ENCODE results near the gene H2AZ2.
A peak's percentile ranks its signal among the peaks of the same experiment; 100 is the strongest.
"Not testable (repeated sequence)": the region's sequence is repeated elsewhere in the genome, so short reads cannot be mapped to it uniquely, and the experiment has no call there.

Gene H2AZ2

DNA sequence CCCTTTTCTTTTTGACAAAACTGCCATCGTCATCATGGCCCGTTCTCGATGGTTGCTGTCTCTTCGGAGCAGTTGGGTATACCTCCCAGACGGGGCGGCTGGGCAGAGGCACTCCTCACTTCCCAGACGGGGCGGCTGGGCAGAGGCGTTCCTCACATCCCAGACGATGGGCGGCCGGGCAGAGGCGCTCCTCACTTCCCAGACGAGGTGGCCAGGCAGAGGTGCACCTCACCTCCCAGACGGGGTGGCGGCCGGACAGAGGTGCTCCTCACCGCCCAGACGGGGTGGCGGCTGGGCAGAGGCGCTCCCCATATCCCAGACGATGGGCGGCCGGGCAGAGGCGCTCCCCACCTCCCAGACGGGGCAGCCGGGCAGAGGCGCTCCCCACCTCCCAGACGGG is 22.9 kb upstream of the H2AZ2 start:
- DNase-seq (ENCODE audit: low read depth): not testable (repeated sequence)

DNA sequence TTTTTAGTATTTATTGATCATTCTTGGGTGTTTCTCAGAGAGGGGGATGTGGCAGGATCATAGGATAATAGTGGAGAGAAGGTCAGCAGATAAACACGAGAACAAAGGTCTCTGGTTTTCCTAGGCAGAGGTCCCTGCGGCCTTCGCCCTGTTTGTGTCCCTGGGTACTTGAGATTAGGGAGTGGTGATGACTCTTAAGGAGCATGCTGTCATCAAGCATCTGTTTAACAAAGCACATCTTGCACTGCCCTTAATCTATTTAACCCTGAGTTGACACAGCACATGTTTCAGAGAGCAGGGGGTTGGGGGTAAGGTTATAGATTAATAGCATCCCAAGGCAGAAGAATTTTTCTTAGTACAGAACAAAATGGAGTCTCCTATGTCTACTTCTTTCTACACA is 22.4 kb upstream of the H2AZ2 start:
- DNase-seq (ENCODE audit: low read depth): not testable (repeated sequence)

DNA sequence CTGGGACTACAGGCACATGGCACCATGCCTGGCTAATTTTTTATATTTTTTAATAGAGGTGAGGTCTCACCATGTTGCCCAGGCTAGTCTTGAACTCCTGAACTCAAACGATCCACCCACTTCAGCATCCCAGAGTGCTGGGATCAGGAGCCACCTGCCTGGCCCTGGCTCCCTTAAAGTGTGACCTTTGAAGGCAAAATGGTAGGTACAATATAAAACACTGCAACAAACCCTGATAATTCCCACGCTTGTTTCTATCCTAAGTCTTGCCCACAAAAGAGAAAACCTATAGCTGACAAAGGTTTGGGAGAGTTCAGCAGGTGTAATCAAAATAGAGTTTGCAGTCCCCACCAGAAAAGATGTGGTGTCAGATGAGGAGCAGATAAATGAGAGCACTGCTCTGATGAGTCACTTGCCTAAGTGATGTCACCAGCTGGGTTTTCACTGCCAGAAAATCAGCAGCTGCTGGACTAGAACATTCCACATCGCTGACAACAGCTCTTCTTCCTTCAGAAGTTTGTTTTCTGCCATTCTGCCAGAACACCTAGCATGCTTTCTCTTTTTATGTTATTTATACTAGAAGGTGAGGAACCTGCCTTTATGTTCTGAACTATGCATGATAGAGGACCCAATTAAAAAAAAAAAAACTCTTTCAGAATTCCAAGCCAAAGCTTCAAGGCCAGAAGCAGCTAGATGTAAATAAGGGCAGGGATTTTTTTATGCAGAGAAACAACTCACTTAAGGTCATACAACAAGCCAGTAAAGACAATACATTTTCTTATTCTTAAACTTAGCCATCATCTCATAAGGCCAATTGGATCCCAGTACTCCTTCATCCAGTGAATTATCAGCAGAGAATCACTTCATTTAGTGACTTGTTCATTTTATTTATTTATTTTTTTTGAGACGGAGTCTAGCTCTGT is 19.4 kb upstream of the H2AZ2 start:
- peak; percentile 76 for DNase-seq (ENCODE audit: low read depth)

DNA sequence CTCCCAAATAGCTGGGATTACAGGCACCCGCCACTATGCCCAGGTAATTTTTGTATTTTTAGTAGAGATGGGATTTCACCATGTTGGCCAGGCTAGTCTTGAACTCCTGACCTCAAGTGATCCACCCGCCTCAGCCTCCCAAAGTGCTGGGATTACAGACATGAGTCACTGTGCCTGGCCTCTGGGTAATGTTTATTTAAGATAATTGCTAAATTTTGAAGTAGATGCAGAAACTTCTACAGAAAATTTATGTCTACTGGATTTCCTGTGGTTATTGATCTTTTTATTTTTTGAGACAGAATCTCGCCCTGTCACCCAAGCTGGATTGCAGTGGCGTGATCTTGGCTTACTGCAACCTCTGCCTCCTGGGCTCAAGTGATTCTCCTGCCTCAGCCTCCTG is 14.1 kb upstream of the H2AZ2 start:
- not testable (repeated sequence) for DNase-seq (ENCODE audit: low read depth)

DNA sequence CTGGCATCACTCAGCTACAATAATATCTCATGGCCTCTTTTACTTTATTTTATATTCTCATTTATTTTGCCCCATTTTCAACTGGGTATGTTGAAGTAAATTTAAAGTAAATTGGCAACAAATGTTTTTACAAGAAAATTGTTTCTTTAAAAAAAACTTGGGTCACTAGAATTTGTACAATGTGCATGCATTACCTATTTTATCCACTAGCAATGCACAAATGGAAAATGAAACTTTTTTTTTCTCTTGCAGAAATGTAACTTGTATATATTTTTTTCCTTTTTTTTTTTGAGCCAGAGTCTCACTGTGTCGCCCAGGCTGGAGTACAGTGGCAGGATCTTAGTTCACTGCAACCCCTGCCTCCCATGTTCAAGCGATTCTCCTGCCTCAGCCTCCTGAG is 10.3 kb upstream of the H2AZ2 start:
- no peak for DNase-seq (ENCODE audit: low read depth)

DNA sequence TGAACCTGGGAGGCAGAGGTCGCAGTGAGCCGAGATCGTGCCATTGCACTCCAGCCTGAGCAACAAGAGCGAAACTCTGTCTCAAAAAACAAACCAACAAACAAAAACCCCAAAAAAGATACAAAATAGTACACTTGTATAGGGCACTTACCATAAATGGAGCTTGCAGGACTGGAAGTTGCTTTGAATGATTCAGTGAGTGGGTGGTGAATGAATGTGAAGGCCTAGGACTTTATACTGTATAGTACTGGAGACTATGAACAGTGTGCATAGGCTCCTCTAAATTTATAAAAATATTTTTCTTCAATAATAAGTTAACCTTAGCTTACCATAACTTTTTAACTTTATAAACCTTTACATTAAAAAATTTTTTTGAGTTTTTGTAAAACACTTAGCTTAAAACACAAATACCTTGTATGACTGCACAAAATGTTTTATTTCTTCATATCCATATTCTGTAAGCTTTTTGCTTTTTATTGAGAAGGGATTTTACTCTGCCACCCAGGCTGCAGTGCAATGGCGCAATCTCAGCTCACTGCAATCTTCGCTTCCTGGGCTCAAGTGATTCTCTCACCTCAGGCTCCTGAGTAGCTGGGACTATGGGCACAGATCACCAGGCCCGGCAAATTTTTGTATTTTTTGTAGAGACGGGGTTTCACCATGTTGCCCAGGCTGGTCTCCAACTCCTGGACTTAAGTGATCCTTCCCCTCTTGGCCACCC is 6.9 kb upstream of the H2AZ2 start:
- DNase-seq (ENCODE audit: low read depth): no peak

DNA sequence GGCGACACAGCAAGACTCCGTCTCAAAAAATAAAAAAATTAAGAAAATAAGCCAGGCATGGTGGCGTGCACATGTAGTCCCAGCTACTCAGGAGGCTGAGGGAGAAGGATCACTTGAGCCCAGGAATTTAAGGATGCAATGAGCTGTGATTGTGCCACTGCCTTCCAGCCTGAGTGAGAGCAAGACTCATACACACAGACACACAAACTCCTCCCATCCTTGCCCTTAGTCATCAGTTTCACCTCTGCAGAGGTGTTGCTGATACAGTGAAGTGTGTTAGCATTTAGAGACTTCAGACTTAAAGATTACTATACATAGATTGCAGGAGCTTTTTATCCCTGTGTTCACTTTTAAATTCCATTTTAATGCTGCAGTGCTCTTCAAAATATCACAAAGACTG is 5.5 kb upstream of the H2AZ2 start:
- DNase-seq (ENCODE audit: low read depth): no peak

DNA sequence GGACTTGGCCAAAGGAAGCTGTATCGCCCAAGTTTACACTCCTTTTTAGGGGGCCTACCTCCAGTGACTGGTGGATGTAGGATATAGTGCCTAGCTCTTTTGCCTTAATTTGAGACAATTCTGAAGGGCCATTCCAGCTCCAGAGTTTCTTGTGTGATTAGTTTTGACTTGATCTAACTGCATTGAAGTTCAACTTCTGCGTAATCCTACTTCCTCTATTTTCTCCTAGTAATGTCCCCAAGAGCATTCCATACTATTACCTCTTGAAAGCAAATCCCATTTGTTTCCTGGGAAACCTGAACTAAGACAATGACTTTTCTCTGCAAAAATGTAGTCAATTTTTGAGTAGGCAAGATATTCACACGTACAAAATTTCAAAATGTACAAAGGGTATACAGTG is 4.7 kb upstream of the H2AZ2 start:
- DNase-seq (ENCODE audit: low read depth): no peak

DNA sequence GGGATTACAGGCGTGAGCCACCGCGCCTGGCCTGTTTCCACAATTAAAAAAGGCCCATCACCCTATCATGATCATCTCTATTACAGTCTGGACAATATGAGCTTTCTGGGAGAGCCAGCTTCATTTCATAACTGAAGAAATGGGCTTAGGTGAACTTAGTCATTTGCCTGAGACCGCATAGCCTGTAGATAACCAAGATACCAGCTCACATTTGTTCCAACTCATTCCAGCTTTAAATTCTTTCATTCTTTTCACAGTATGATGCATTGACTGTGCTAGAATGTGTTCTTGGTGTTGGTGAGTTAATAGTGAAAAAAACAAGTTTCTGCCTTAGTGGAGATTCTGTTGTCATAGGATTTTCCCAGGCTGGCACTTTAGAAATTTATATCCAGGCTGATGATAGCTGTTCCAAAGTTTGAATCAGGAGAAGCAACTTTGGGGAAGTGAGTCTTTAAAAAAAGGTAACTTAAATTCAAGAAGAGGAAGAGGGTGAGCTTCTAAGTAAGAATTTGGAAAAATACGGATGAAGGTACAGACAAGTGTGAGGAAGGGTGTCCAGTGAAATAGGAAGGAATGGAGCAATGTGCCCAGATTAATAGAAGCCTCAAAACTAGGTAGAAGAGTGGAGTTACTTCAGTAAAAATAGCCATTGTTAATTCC is 2.1 kb upstream of the H2AZ2 start:
- no peak for DNase-seq (ENCODE audit: low read depth)

DNA sequence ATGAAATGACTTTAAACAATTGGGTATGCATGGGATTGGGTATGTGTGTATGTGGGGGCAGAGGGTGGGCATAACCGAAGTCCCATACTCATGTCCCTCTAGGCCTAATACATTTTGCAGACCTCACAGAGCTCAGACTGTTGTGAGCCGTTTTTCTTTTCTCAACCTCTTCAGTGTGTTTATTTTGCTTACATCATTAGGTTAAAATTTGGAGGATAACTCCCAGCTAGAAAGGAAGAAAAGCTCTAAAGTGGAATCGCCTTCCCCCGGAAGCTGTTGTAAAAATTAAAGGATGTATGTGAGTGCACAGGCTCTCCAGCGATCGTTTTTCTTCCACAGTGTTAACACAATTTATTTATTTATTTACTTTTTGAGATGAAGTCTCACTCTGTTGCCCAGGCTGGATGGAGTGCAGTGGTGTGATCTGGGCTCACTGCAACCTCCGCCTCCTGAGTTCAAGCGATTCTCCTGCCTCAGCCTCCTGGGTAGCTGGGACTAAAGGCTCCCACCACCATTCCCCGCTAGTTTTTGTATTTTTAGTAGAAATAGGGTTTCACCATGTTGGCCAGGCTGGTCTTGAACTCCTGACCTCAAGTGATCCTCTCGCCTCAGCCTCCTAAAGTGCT is 1.5 kb upstream of the H2AZ2 start:
- no peak for DNase-seq (ENCODE audit: low read depth)

DNA sequence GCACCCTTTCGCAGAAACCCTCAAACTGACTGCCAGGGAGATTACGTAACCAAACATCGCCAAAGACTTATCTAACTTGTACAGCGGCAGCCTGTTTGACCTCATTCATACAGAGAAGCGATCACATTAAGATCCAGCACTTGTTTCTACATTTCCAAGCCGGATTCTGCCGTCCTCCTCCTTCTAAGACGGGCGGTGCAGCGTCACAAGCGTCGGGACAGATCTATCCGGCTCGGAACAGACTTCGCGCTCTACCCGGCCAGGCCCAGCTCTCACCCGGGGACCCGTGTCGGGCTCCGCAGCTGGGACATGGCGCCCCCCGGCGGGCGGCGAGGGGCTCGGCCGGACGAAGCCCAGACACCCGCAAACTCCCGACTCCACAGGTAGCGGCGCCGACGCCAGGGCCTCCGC is 373 bp downstream of the H2AZ2 start:
- peak; percentile 73 for DNase-seq (ENCODE audit: low read depth)

DNA sequence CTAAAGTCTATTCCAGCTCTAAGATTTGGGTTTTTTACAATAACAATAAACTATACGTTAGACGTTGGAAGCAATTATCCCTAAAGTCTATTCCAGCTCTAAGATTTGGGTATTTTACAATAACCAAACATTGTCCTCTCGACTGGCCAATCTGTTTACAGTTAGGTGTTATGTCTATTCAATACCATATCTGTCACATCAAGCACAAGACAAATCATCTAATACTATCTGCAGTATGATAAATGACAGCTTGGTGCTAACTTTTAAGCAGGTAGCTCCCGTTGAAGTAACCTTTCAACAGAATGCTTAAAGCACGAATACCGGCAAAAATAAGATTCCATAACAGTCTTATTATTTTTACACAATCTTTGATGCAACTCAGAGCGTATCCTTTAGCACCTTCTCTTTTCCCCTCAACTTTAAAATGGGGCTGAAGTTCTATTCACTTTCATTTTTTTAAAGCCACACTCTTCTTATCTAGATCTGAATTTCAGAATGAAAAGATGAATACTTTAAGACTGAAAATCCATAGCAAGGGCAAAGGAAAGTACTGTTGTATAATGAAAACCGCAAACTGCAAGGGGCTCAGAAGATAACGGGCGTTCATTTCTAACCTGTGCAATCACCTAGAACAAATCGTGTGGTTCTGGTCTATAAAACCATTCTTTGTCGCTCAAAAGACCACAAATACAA is 925 bp downstream of the H2AZ2 start:
- no peak for DNase-seq (ENCODE audit: low read depth)

DNA sequence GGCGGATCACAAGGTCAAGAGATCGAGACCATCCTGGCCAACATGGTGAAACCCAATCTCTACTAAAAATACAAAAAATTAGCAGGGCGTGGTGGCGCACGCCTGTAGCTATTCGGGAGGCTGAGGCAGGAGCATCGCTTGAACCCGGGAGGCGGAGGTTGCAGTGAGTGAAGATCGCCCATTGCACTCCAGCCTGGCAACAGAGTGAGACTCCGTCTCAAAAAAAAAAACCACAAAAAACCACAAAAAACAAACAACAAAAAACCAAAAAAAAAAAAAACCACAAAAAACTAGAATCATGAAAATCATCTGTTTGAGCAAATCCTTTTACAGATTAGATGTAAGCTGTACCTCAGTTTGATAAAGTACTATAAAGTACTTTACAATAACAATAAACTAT is 1.5 kb downstream of the H2AZ2 start:
- DNase-seq (ENCODE audit: low read depth): not testable (repeated sequence)

DNA sequence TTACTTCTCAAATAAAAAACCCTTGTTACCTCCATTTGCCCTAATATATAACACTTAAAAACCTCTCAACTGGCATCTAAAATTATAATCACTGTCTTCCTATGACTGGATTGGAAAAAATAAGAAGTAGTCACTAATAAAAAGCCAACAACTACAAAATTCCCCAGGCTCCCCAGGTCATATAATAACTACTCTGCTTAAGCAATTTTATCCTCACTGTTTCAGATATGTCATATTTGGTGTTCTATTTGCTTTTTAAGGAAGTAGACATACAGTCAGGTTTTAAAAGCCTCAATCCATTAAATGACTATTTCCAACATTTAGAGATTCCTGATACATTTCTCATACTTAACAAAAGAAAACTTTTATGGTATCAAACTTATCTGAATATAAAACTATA is 2.4 kb downstream of the H2AZ2 start:
- no peak for DNase-seq (ENCODE audit: low read depth)

DNA sequence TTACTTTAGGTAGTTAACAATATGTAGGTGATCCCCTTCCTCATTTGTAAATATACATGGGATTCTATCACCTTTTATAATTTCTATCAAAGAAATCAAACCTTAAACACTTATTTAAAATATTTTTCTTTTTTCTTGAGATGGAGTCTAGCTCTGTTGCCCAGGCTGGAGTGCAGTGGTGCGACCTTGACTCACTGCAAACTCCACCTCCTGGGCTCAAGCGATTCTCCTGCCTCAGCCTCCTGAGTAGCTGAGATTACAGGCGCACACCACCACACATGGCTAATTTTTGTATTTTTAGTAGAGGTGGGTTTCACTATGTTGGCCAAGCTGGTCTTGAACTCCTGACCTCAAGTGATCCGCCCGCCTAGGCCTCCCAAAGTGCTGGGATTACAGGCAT is 4.4 kb downstream of the H2AZ2 start:
- DNase-seq (ENCODE audit: low read depth): not testable (repeated sequence)

DNA sequence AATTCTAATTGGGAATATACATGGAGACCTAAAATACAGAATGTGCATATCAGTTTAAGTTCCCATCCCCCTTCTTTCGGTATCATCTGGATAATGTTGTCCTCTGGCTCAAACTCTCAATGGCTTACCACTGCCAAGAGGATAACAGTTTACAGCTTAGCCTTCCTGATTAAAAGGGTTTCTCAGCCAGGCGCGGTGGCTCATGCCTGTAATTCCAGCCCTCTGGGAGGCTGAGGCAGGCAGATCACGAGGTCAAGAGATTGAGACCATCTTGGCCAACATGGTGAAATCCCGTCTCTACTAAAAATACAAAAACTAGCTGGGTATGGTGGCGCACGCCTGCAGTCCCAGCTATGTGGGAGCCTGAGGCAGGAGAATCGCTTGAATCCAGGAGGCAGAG is 5.2 kb downstream of the H2AZ2 start:
- DNase-seq (ENCODE audit: low read depth): not testable (repeated sequence)

DNA sequence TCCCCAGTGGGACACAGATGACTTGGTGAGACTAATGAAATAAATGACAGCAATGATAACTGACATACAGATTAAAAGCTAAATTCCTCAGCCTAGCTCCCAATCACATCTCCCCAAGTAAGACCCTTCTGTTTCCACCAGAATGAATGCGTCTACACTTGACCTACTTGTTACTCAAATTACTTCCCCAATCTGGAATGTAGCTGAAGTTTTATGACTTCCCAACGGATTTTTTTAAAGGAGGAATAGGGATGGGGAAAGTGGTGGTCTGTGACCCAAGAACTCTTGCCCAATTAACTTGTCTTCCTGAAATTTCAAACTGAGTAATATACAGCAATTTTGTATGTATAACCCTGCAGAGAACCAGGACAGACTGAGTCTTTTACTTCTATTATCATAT is 9.1 kb downstream of the H2AZ2 start:
- no peak for DNase-seq (ENCODE audit: low read depth)

DNA sequence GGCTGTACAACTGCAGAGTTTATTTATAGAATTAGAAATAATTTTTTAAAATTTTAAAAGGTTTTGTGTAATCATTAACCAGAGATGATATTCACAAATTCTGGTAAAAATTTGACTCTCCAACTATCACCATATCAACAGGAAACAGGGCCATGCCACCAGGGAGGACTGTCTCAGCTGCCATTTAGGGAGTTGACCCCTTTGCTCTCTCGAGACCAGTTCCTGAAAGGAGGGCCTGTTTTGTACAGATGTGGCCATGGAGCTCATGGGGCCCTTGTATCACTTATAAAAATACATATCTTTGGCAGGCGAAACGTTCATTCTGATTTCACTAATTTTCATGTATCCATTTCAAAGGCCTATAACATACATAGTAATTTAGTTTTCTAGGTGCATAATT is 20.3 kb downstream of the H2AZ2 start:
- DNase-seq (ENCODE audit: low read depth): no peak

DNA sequence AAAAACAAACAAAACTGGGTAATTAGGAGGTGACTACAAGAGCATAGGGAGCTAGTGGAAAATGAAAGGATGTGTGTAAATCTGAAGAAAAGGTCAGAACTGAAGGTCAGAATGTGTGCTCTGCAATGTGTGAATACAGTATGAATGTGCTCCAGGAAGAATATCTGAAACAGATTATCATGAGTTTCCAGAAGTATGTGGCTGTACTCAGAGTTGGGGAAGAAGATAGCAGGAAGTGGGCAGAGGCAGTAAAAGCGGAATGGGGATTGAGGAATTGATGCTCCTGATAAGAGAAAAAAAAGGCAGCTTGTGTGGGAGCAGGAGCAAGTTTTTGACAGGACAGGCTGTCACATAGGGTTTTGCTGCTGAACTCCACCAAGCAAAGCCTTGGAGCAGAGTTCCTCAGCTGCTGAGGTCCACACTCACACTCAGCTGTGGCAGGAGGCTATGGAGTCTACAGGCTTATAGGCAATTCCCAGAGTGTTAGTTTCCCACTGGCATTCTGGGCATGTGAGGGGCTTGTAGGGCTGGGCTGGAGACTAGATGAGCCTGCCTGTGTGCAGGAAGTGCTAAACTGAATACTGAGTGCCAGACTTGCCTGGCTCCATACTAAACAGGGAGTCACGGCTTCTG is 22.9 kb downstream of the H2AZ2 start:
- DNase-seq (ENCODE audit: low read depth): no peak

DNA sequence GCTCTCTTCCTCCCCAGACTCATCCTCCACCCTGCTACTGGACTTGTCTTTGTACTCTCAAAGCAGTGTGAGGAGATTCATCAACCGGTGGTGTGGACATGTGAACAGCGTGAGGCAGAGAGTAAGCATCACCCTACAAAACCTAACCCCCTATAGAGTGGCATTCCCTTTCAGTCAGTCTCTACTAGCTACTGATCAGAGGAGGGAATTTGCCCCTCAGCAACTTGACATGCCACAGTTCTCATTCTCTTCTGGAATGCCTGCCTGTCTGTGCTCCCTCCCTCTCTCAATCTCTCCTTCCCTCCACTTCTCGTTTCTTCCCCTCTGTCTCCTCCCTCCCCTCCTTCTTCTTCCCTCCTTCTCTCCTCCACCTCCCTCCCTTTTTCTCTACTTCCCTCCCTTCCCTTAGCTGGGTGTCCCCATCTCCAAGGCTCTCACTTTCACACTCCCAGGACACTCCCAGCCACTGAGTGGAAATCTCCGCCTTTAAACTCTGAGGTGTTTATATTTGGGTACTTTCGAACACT is 24.6 kb downstream of the H2AZ2 start:
- no peak for DNase-seq (ENCODE audit: low read depth)

DNA sequence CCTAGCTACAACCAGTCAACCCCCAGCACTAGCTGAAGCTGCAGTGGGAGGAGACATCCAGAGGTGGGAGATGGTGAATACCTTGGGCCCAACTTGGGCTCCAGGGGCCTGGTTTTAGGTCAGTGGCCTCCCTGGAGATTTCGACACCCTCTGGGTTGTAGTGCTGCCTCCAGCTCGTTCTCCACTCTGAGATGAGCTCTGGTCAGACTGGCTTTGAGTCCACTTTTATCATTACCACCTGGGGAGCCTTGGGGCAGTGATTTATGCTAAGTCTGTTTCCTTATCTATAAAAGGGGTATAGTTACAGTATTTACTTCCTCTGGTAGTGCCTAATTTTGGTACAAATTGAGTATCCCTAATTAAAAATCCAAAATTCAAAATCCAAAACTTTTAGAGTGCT is 28.6 kb downstream of the H2AZ2 start:
- no peak for DNase-seq (ENCODE audit: low read depth)
